NB4 (cell line): Measurements from ENCODE around the gene PUDP.

Source experiments
- DNase-seq: peaks from one replicate; pipeline ENCODE4 v3.0.0; 2010; ENCODE audit warnings: low read depth
- H3K4me3 ChIP-seq: one replicate; pipeline ENCODE4 v1.5.1; 2011; ENCODE audit warnings: mild to moderate bottlenecking, low read depth, low read length, moderate library complexity
- CTCF ChIP-seq: IDR thresholded peaks from one replicate; pipeline ENCODE4 v1.5.1; 2012; ENCODE audit warnings: low read depth, low read length
- MAX ChIP-seq: IDR thresholded peaks from 2 replicates; pipeline ENCODE4 v1.6.1; 2011; ENCODE audit warnings: low read depth, low read length
- MYC ChIP-seq: IDR thresholded peaks from 2 replicates; pipeline ENCODE4 v1.6.1; 2011; ENCODE audit warnings: low read depth, low read length
- POLR2A ChIP-seq: IDR thresholded peaks from 2 replicates; pipeline ENCODE4 v1.6.1; 2011; ENCODE audit warnings: mild to moderate bottlenecking; ENCODE audit not compliant: insufficient read length; ENCODE audit errors: extremely low read depth

The PUDP gene

GRCh38 chrX:7068939-7069367 is 79.0 kb downstream of the PUDP start:
- no peak overlapping the region for H3K4me3 ChIP-seq
- TF ChIP-seq MYC, result no peak
- TF ChIP-seq POLR2A, result no peak
- TF ChIP-seq MAX, result no peak
- TF ChIP-seq CTCF, result peak; percentile 6
- DNase-seq, result no peak

- DNase-seq, result no peak
- TF ChIP-seq POLR2A (no peak), MAX (no peak), CTCF (no peak), MYC (no peak)
- no peak overlapping the region for H3K4me3 ChIP-seq
Measured at GRCh38 chrX:7067256-7067655, 80.7 kb downstream of the PUDP start.

- no peak overlapping the region for H3K4me3 ChIP-seq
- no peak for TF ChIP-seq CTCF
- TF ChIP-seq POLR2A, result no peak
- no peak for TF ChIP-seq MYC
- TF ChIP-seq MAX, result no peak
- no peak for DNase-seq
Measured at GRCh38 chrX:7065473-7065872, 82.5 kb downstream of the PUDP start.

- DNase-seq, result no peak
- TF ChIP-seq MYC (no peak), POLR2A (no peak), CTCF (no peak), MAX (no peak)
- no peak overlapping the region for H3K4me3 ChIP-seq
Measured at GRCh38 chrX:7062903-7063302, 85.0 kb downstream of the PUDP start.

GRCh38 chrX:7062276-7062675 is 85.7 kb downstream of the PUDP start:
- no peak overlapping the region for H3K4me3 ChIP-seq
- DNase-seq, result no peak
- TF ChIP-seq CTCF, result no peak
- TF ChIP-seq POLR2A, result no peak
- no peak for TF ChIP-seq MAX
- no peak for TF ChIP-seq MYC

GRCh38 chrX:7061429-7061828 is 86.5 kb downstream of the PUDP start:
- H3K4me3 ChIP-seq, result no peak overlapping the region
- TF ChIP-seq MAX, result no peak
- DNase-seq, result no peak
